HepG2 (cell line): ENCODE results near the gene YWHAB. TPM values are rescaled to one million over a fixed set of nuclear protein-coding genes. Genes with fewer than 3 reads are reported as not detected.

Source experiments
- ATF7-NPFF ChIP-seq: sonication (generic); formaldehyde crosslinking; IDR thresholded peaks from 2 replicates; pipeline ENCODE4 v1.8.1; 2023; ENCODE audit warnings: mild to moderate bottlenecking, low read depth, missing genetic modification reagents, moderate library complexity
- GPN1 ChIP-seq: sonication (generic); formaldehyde crosslinking; IDR thresholded peaks from 2 replicates; pipeline ENCODE4 v1.5.1; 2020; ENCODE audit warnings: missing genetic modification reagents, borderline replicate concordance
- HMG20B ChIP-seq: conservative IDR thresholded peaks from 2 replicates; pipeline ENCODE4 v1.6.1; 2016; ENCODE audit warnings: missing genetic modification reagents, missing compliant biosample characterization
- NFKBIZ ChIP-seq: IDR thresholded peaks from 2 replicates; pipeline ENCODE4 v1.6.1; 2018; ENCODE audit warnings: missing genetic modification reagents, missing compliant biosample characterization
- ZFP37 ChIP-seq: sonication (generic); formaldehyde crosslinking; IDR thresholded peaks from 2 replicates; pipeline ENCODE4 v1.4.0; 2020; ENCODE audit warnings: missing genetic modification reagents, borderline replicate concordance
- ZFP82 ChIP-seq: sonication (generic); formaldehyde crosslinking; IDR thresholded peaks from 2 replicates; pipeline ENCODE4 v1.5.1; 2020; ENCODE audit warnings: mild to moderate bottlenecking, missing genetic modification reagents, borderline replicate concordance
- ZNF737 ChIP-seq: sonication (generic); formaldehyde crosslinking; IDR thresholded peaks from 2 replicates; pipeline ENCODE4 v1.5.0; 2020; ENCODE audit warnings: missing genetic modification reagents, mild to moderate bottlenecking, borderline replicate concordance
- ZNF776 ChIP-seq: sonication (generic); formaldehyde crosslinking; IDR thresholded peaks from 2 replicates; pipeline ENCODE4 v1.4.0; 2020; ENCODE audit warnings: mild to moderate bottlenecking, missing genetic modification reagents
- ZNF879 ChIP-seq: sonication (generic); formaldehyde crosslinking; IDR thresholded peaks from 2 replicates; pipeline ENCODE4 v1.8.1; 2023; ENCODE audit warnings: missing genetic modification reagents
- ZSCAN31 ChIP-seq: sonication (generic); formaldehyde crosslinking; IDR thresholded peaks from 2 replicates; pipeline ENCODE4 v1.5.0; 2020; ENCODE audit warnings: low read depth, mild to moderate bottlenecking, missing genetic modification reagents
- polyA plus RNA-seq, 8 experiments: library from polyadenylated mRNA; depleted of rRNA in 3 of 8; stranded (reverse) in 7 of 8; unstranded in 1 of 8; fragments of >200 nt; fragmentation: Illumina TruSeq in 4 of 8; extraction: Trizol in 4 of 8; gene quantifications; 2 replicates each; pipeline versions ENCODE4 v1.2.1 to v1.2.3, GENCODE V29; 2011 to 2016; ENCODE audit warnings: low read depth in 4 of 8, missing spikeins in 1 of 8, mixed read lengths in 1 of 8; ENCODE audit not compliant: insufficient read depth in 1 of 8
- total RNA-seq, 5 experiments: library from RNA; depleted of rRNA; stranded (reverse); fragments of >200 nt; fragmentation: Illumina TruSeq; extraction: Trizol; gene quantifications; 2 replicates each; pipeline ENCODE4 v1.2.3, GENCODE V29; 2016; ENCODE audit warnings: low read depth in 1 of 5
- TF ChIP-seq, protein P1 (sequence below): sonication (generic); formaldehyde crosslinking; IDR thresholded peaks from 2 replicates; pipeline ENCODE4 v1.9.0; 2021; ENCODE audit warnings: mild to moderate bottlenecking, missing genetic modification reagents
- TF ChIP-seq, protein P2 (sequence below): sonication (generic); formaldehyde crosslinking; IDR thresholded peaks from 2 replicates; pipeline ENCODE4 v1.4.0; 2020; ENCODE audit warnings: missing genetic modification reagents, borderline replicate concordance
- TF ChIP-seq, protein P3 (sequence below): sonication (generic); formaldehyde crosslinking; IDR thresholded peaks from 2 replicates; pipeline ENCODE4 v1.5.0; 2020; ENCODE audit warnings: missing genetic modification reagents
- TF ChIP-seq, protein P4 (sequence below): sonication (generic); formaldehyde crosslinking; IDR thresholded peaks from 2 replicates; pipeline ENCODE4 v1.4.0; 2020; ENCODE audit warnings: missing genetic modification reagents
- TF ChIP-seq, protein P5 (sequence below): sonication (generic); formaldehyde crosslinking; conservative IDR thresholded peaks from 2 replicates; pipeline ENCODE4 v1.4.0; 2020; ENCODE audit warnings: missing genetic modification reagents

The YWHAB gene
- total and polyA plus RNA-seq, 2 of the 13 experiments (the other 11 are each of a cell fraction or from before 2014, with no cell fraction given) = 77.2 to 121 TPM

DNA sequence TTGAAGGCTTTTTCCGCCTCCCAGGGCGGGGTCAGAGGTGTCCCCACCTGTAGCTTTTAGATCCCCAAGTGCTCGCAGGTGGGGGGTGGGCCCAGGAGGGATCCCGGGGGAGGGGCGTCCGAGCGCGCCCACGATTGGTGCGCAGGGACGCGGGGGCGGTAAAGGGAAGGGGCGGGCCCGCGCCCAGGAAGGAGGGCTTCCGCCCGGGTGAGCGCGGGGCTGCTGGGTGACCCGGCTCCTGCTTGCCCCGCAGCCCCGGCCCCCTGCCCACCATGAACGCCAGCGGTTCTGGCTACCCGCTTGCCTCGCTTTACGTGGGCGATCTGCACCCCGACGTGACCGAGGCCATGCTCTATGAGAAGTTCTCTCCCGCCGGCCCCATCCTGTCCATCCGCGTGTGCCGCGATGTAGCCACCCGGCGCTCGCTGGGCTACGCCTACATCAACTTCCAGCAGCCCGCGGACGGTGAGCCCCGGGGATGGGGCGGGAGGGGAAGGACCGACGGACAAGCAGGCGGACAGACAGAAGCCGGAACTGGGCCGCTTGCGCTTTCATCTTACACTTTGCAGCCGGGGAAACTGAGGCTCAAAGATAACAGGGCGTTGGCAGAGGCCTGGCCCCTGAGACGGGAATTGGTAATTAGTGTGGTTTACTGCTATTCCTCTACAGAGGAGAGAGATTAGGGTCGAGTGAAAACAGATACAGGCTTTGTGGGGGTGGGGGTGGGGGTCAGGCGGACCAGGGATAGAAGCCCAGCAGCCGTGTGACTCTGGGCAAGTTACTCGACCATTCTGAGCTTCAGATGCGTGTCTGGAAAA, 24.6 kb downstream of the YWHAB start, which contains the start of gene PABPC1L (continued):
- TF ChIP-seq, protein P1, sequence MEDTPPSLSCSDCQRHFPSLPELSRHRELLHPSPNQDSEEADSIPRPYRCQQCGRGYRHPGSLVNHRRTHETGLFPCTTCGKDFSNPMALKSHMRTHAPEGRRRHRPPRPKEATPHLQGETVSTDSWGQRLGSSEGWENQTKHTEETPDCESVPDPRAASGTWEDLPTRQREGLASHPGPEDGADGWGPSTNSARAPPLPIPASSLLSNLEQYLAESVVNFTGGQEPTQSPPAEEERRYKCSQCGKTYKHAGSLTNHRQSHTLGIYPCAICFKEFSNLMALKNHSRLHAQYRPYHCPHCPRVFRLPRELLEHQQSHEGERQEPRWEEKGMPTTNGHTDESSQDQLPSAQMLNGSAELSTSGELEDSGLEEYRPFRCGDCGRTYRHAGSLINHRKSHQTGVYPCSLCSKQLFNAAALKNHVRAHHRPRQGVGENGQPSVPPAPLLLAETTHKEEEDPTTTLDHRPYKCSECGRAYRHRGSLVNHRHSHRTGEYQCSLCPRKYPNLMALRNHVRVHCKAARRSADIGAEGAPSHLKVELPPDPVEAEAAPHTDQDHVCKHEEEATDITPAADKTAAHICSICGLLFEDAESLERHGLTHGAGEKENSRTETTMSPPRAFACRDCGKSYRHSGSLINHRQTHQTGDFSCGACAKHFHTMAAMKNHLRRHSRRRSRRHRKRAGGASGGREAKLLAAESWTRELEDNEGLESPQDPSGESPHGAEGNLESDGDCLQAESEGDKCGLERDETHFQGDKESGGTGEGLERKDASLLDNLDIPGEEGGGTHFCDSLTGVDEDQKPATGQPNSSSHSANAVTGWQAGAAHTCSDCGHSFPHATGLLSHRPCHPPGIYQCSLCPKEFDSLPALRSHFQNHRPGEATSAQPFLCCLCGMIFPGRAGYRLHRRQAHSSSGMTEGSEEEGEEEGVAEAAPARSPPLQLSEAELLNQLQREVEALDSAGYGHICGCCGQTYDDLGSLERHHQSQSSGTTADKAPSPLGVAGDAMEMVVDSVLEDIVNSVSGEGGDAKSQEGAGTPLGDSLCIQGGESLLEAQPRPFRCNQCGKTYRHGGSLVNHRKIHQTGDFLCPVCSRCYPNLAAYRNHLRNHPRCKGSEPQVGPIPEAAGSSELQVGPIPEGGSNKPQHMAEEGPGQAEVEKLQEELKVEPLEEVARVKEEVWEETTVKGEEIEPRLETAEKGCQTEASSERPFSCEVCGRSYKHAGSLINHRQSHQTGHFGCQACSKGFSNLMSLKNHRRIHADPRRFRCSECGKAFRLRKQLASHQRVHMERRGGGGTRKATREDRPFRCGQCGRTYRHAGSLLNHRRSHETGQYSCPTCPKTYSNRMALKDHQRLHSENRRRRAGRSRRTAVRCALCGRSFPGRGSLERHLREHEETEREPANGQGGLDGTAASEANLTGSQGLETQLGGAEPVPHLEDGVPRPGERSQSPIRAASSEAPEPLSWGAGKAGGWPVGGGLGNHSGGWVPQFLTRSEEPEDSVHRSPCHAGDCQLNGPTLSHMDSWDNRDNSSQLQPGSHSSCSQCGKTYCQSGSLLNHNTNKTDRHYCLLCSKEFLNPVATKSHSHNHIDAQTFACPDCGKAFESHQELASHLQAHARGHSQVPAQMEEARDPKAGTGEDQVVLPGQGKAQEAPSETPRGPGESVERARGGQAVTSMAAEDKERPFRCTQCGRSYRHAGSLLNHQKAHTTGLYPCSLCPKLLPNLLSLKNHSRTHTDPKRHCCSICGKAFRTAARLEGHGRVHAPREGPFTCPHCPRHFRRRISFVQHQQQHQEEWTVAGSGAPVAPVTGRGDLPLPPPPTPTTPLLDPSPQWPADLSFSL (CRISPR knock-in tag) = no peak
- 0 out of 2 replicates have a peak, but pooled peaks have one; percentile 32 for TF ChIP-seq ZFP37 (CRISPR knock-in tag)
- TF ChIP-seq, protein P2, sequence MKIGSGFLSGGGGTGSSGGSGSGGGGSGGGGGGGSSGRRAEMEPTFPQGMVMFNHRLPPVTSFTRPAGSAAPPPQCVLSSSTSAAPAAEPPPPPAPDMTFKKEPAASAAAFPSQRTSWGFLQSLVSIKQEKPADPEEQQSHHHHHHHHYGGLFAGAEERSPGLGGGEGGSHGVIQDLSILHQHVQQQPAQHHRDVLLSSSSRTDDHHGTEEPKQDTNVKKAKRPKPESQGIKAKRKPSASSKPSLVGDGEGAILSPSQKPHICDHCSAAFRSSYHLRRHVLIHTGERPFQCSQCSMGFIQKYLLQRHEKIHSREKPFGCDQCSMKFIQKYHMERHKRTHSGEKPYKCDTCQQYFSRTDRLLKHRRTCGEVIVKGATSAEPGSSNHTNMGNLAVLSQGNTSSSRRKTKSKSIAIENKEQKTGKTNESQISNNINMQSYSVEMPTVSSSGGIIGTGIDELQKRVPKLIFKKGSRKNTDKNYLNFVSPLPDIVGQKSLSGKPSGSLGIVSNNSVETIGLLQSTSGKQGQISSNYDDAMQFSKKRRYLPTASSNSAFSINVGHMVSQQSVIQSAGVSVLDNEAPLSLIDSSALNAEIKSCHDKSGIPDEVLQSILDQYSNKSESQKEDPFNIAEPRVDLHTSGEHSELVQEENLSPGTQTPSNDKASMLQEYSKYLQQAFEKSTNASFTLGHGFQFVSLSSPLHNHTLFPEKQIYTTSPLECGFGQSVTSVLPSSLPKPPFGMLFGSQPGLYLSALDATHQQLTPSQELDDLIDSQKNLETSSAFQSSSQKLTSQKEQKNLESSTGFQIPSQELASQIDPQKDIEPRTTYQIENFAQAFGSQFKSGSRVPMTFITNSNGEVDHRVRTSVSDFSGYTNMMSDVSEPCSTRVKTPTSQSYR (CRISPR knock-in tag) = peak; percentile 54; the same call in 1 of the 2 replicates
- TF ChIP-seq ZNF776 = no peak
- TF ChIP-seq ZSCAN31 (CRISPR knock-in tag) = no peak; the same call in none of the 2 replicates
- TF ChIP-seq, protein P3, sequence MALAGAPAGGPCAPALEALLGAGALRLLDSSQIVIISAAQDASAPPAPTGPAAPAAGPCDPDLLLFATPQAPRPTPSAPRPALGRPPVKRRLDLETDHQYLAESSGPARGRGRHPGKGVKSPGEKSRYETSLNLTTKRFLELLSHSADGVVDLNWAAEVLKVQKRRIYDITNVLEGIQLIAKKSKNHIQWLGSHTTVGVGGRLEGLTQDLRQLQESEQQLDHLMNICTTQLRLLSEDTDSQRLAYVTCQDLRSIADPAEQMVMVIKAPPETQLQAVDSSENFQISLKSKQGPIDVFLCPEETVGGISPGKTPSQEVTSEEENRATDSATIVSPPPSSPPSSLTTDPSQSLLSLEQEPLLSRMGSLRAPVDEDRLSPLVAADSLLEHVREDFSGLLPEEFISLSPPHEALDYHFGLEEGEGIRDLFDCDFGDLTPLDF (CRISPR knock-in tag) = peak; percentile 83
- TF ChIP-seq, protein P4, sequence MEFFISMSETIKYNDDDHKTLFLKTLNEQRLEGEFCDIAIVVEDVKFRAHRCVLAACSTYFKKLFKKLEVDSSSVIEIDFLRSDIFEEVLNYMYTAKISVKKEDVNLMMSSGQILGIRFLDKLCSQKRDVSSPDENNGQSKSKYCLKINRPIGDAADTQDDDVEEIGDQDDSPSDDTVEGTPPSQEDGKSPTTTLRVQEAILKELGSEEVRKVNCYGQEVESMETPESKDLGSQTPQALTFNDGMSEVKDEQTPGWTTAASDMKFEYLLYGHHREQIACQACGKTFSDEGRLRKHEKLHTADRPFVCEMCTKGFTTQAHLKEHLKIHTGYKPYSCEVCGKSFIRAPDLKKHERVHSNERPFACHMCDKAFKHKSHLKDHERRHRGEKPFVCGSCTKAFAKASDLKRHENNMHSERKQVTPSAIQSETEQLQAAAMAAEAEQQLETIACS (CRISPR knock-in tag) = peak; percentile 54
- TF ChIP-seq ZNF737 (CRISPR knock-in tag) = no peak
- TF ChIP-seq, protein P5, sequence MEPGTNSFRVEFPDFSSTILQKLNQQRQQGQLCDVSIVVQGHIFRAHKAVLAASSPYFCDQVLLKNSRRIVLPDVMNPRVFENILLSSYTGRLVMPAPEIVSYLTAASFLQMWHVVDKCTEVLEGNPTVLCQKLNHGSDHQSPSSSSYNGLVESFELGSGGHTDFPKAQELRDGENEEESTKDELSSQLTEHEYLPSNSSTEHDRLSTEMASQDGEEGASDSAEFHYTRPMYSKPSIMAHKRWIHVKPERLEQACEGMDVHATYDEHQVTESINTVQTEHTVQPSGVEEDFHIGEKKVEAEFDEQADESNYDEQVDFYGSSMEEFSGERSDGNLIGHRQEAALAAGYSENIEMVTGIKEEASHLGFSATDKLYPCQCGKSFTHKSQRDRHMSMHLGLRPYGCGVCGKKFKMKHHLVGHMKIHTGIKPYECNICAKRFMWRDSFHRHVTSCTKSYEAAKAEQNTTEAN = no peak
- no peak; the same call in 1 of the 2 replicates for TF ChIP-seq HMG20B (CRISPR knock-in tag)
- no peak for TF ChIP-seq NFKBIZ (CRISPR knock-in tag)
- TF ChIP-seq ZNF879 = no peak
- TF ChIP-seq GPN1 (CRISPR knock-in tag) = no peak
- TF ChIP-seq ZFP82 (CRISPR knock-in tag) = no peak
- TF ChIP-seq ATF7-NPFF (CRISPR knock-in tag) = peak; percentile 86
